Kidney epithelial cell (primary cell): Measurements from ENCODE around the gene GREM1. TPM values are rescaled to one million over a fixed set of nuclear protein-coding genes. Genes with fewer than 3 reads are reported as not detected.
A peak's percentile ranks its signal among the peaks of the same experiment; 100 is the strongest.

Experiments
- DNase-seq: peaks from one replicate; pipeline ENCODE4 v3.0.0-alpha.2; 2010; ENCODE audit warnings: low read depth
- H3K27me3 ChIP-seq: 2 replicates; pipeline ENCODE4 v1.6.0; 2011; ENCODE audit warnings: low read length; ENCODE audit not compliant: control insufficient read depth, insufficient read depth
- H3K36me3 ChIP-seq: 2 replicates; pipeline ENCODE4 v1.5.1; 2011; ENCODE audit warnings: low read length; ENCODE audit not compliant: control insufficient read depth, insufficient read depth
- H3K4me3 ChIP-seq: 2 replicates; pipeline ENCODE4 v1.5.1; 2011; ENCODE audit warnings: low read depth, mild to moderate bottlenecking, control low read depth, low read length
- CTCF ChIP-seq: IDR thresholded peaks from 2 replicates; pipeline ENCODE4 v1.5.1; 2011; ENCODE audit warnings: mild to moderate bottlenecking, moderate library complexity, low read length, control low read depth, inconsistent platforms; ENCODE audit not compliant: insufficient read depth, poor library complexity, severe bottlenecking
- total RNA-seq: library from RNA; depleted of rRNA; stranded (reverse); fragments of >200 nt; gene quantifications from 2 replicates; pipeline ENCODE4 v1.2.3, GENCODE V29; 2015

GREM1 gene
- total RNA-seq = 62.0 and 68.4 TPM in 2 replicates

- H3K4me3 ChIP-seq = peak within 1 kb of the TSS; percentile 62
- H3K36me3 ChIP-seq = no peaks in the 10 kb centered on the region
- no peak for TF ChIP-seq CTCF
- peaks cover 10% of the 10 kb centered on the region for H3K27me3 ChIP-seq
- no peak for DNase-seq
These were observed at the start of gene GREM1 for GRCh38 chr15:32717426-32718226. GREM1 (plus strand) TSS chr15:32718004; CDS start chr15:32730691, 12,687 bp downstream.

GRCh38 chr15:32668942-32669341, 48.9 kb upstream of the GREM1 start:
- no peak for TF ChIP-seq CTCF

GRCh38 chr15:32669896-32670611, 47.8 kb upstream of the GREM1 start:
- DNase-seq = no peak
- H3K4me3 ChIP-seq = no peak overlapping the region

More at GRCh38 chr15:32668942-32669341, 48.9 kb upstream of the GREM1 start:
- Histone ChIP-seq H3K4me3 (no peak overlapping the region), H3K27me3 (no peaks in the 10 kb centered on the region), H3K36me3 (no peaks in the 10 kb centered on the region)
- no peak for DNase-seq

GRCh38 chr15:32670623-32671022, 47.2 kb upstream of the GREM1 start:
- H3K4me3 ChIP-seq = no peak overlapping the region
- DNase-seq = no peak
- H3K27me3 ChIP-seq = no peaks in the 10 kb centered on the region
- H3K36me3 ChIP-seq = no peaks in the 10 kb centered on the region
- no peak for TF ChIP-seq CTCF

More at GRCh38 chr15:32669896-32670611, 47.8 kb upstream of the GREM1 start:
- Histone ChIP-seq H3K36me3 (no peaks in the 10 kb centered on the region), H3K27me3 (no peaks in the 10 kb centered on the region)
- no peak for TF ChIP-seq CTCF

GRCh38 chr15:32671339-32672325, 46.2 kb upstream of the GREM1 start:
- TF ChIP-seq CTCF = no peak
- H3K36me3 ChIP-seq = no peaks in the 10 kb centered on the region
- H3K27me3 ChIP-seq = no peaks in the 10 kb centered on the region
- no peak for DNase-seq
- H3K4me3 ChIP-seq = no peak overlapping the region
